Activated naive CD8-positive, alpha-beta T cell treated with anti-CD3 and anti-CD28 coated beads, Interleukin-2, amount 50 U/mL, for 24 hours (primary cell): Measurements from ENCODE around the gene SNHG17.
A peak's percentile ranks its signal among the peaks of the same experiment; 100 is the strongest.
"Not testable (repeated sequence)": the region's sequence is repeated elsewhere in the genome, so short reads cannot be mapped to it uniquely, and the experiment has no call there.

ENCODE experiments used
- ATAC-seq: fragments of 150-1000 bp; cut with Tn5 transposase; one replicate; pipeline ENCODE4 v1.10.0; 2021
- DNase-seq: peaks from one replicate; pipeline ENCODE4 v3.0.0; 2021
- H3K27ac Mint-ChIP-seq: one replicate; pipeline ENCODE4 v1.8.0; 2021; ENCODE audit warnings: mild to moderate bottlenecking, mixed read lengths
- H3K27me3 Mint-ChIP-seq: one replicate; pipeline ENCODE4 v1.8.0; 2021; ENCODE audit warnings: mixed read lengths
- H3K36me3 Mint-ChIP-seq: one replicate; pipeline ENCODE4 v1.8.0; 2021; ENCODE audit warnings: low read depth, mixed read lengths
- H3K4me1 Mint-ChIP-seq: one replicate; pipeline ENCODE4 v1.8.0; 2021; ENCODE audit warnings: mixed read lengths
- H3K4me3 Mint-ChIP-seq: one replicate; pipeline ENCODE4 v1.8.0; 2021; ENCODE audit warnings: mild to moderate bottlenecking, moderate library complexity, mixed read lengths
- H3K9me3 Mint-ChIP-seq: one replicate; pipeline ENCODE4 v1.8.0; 2021; ENCODE audit warnings: mixed read lengths

SNHG17 gene

GRCh38 chr20:38418509-38419204 is 16.5 kb downstream of the SNHG17 start:
- peaks cover 3% of the 10 kb centered on the region for H3K4me1 Mint-ChIP-seq
- ATAC-seq (peak; percentile 18), DNase-seq (no peak)
- no peaks in the 10 kb centered on the region for H3K27me3 Mint-ChIP-seq
- H3K36me3 Mint-ChIP-seq, result peaks cover 76% of the 10 kb centered on the region
- no peaks in the 10 kb centered on the region for H3K9me3 Mint-ChIP-seq
- peak overlapping the region; percentile 54 for H3K27ac Mint-ChIP-seq
- no peak overlapping the region for H3K4me3 Mint-ChIP-seq

- Mint-ChIP-seq H3K9me3 (no peaks in the 10 kb centered on the region), H3K4me1 (no peaks in the 10 kb centered on the region), H3K4me3 (no peak overlapping the region), H3K27me3 (no peaks in the 10 kb centered on the region), H3K27ac (no peak overlapping the region), H3K36me3 (peaks cover 63% of the 10 kb centered on the region)
- DNase-seq (no peak), ATAC-seq (no peak)
Measured at GRCh38 chr20:38414769-38415450, 20.2 kb downstream of the SNHG17 start.

- Mint-ChIP-seq H3K27ac (no peak overlapping the region), H3K36me3 (peaks cover 55% of the 10 kb centered on the region), H3K9me3 (no peaks in the 10 kb centered on the region), H3K27me3 (no peaks in the 10 kb centered on the region), H3K4me3 (no peak overlapping the region), H3K4me1 (no peaks in the 10 kb centered on the region)
- ATAC-seq (no peak), DNase-seq (no peak)
Measured at GRCh38 chr20:38412877-38413577, 22.1 kb downstream of the SNHG17 start.

GRCh38 chr20:38407822-38408221 is 27.3 kb downstream of the SNHG17 start:
- H3K4me1 Mint-ChIP-seq, DNase-seq, H3K4me3 Mint-ChIP-seq, ATAC-seq, H3K9me3 Mint-ChIP-seq, H3K27me3 Mint-ChIP-seq, H3K27ac Mint-ChIP-seq: not testable (repeated sequence)
- H3K36me3 Mint-ChIP-seq, result peaks cover 39% of the 10 kb centered on the region

GRCh38 chr20:38407321-38407720 is 27.8 kb downstream of the SNHG17 start:
- Mint-ChIP-seq H3K27ac (no peak overlapping the region), H3K4me1 (no peaks in the 10 kb centered on the region), H3K4me3 (no peak overlapping the region), H3K36me3 (peaks cover 36% of the 10 kb centered on the region), H3K27me3 (no peaks in the 10 kb centered on the region), H3K9me3 (no peaks in the 10 kb centered on the region)
- no peak for DNase-seq
- no peak for ATAC-seq

- ATAC-seq (no peak), DNase-seq (no peak)
- H3K4me1 Mint-ChIP-seq, result no peaks in the 10 kb centered on the region
- H3K27me3 Mint-ChIP-seq, result no peaks in the 10 kb centered on the region
- no peaks in the 10 kb centered on the region for H3K9me3 Mint-ChIP-seq
- H3K4me3 Mint-ChIP-seq, result no peak overlapping the region
- H3K36me3 Mint-ChIP-seq, result peaks cover 30% of the 10 kb centered on the region
- H3K27ac Mint-ChIP-seq, result no peak overlapping the region
Measured at GRCh38 chr20:38406476-38406875, 28.7 kb downstream of the SNHG17 start.

GRCh38 chr20:38405132-38405531 is 30.0 kb downstream of the SNHG17 start:
- no peaks in the 10 kb centered on the region for H3K9me3 Mint-ChIP-seq
- H3K4me3 Mint-ChIP-seq, result no peak overlapping the region
- no peaks in the 10 kb centered on the region for H3K27me3 Mint-ChIP-seq
- ATAC-seq, result no peak
- no peaks in the 10 kb centered on the region for H3K4me1 Mint-ChIP-seq
- H3K36me3 Mint-ChIP-seq, result peaks cover 21% of the 10 kb centered on the region
- no peak overlapping the region for H3K27ac Mint-ChIP-seq
- no peak for DNase-seq

GRCh38 chr20:38404016-38404415 is 31.1 kb downstream of the SNHG17 start:
- H3K9me3 Mint-ChIP-seq, result no peaks in the 10 kb centered on the region
- H3K27ac Mint-ChIP-seq, result no peak overlapping the region
- H3K36me3 Mint-ChIP-seq, result peaks cover 21% of the 10 kb centered on the region
- no peak for ATAC-seq
- no peaks in the 10 kb centered on the region for H3K27me3 Mint-ChIP-seq
- DNase-seq, result no peak
- H3K4me1 Mint-ChIP-seq, result no peaks in the 10 kb centered on the region
- H3K4me3 Mint-ChIP-seq, result no peak overlapping the region

- Mint-ChIP-seq H3K4me1 (no peaks in the 10 kb centered on the region), H3K27me3 (no peaks in the 10 kb centered on the region), H3K36me3 (peaks cover 14% of the 10 kb centered on the region), H3K27ac (no peak overlapping the region), H3K9me3 (no peaks in the 10 kb centered on the region), H3K4me3 (no peak overlapping the region)
- DNase-seq (no peak), ATAC-seq (no peak)
Measured at GRCh38 chr20:38402816-38403215, 32.3 kb downstream of the SNHG17 start.

GRCh38 chr20:38402089-38402488 is 33.0 kb downstream of the SNHG17 start:
- Mint-ChIP-seq H3K4me1 (no peaks in the 10 kb centered on the region), H3K27me3 (no peaks in the 10 kb centered on the region), H3K9me3 (no peaks in the 10 kb centered on the region), H3K27ac (no peak overlapping the region), H3K36me3 (peaks cover 14% of the 10 kb centered on the region), H3K4me3 (no peak overlapping the region)
- ATAC-seq, result no peak
- DNase-seq, result no peak

- not testable (repeated sequence) for H3K9me3 Mint-ChIP-seq, H3K27me3 Mint-ChIP-seq, ATAC-seq, H3K4me3 Mint-ChIP-seq, H3K4me1 Mint-ChIP-seq, H3K27ac Mint-ChIP-seq, H3K36me3 Mint-ChIP-seq, DNase-seq
Measured at GRCh38 chr20:38395751-38396395, 39.3 kb downstream of the SNHG17 start.

GRCh38 chr20:38395165-38395564 is 40.0 kb downstream of the SNHG17 start:
- Mint-ChIP-seq H3K27me3 (no peaks in the 10 kb centered on the region), H3K4me1 (no peaks in the 10 kb centered on the region), H3K9me3 (no peaks in the 10 kb centered on the region), H3K27ac (no peak overlapping the region), H3K4me3 (no peak overlapping the region), H3K36me3 (no peaks in the 10 kb centered on the region)
- ATAC-seq (no peak), DNase-seq (no peak)

- no peak for ATAC-seq
- Mint-ChIP-seq H3K27ac (no peak overlapping the region), H3K4me1 (no peaks in the 10 kb centered on the region), H3K36me3 (no peaks in the 10 kb centered on the region), H3K27me3 (no peaks in the 10 kb centered on the region), H3K4me3 (no peak overlapping the region), H3K9me3 (no peaks in the 10 kb centered on the region)
- no peak for DNase-seq
Measured at GRCh38 chr20:38393259-38393658, 41.9 kb downstream of the SNHG17 start.

GRCh38 chr20:38392356-38392755 is 42.8 kb downstream of the SNHG17 start:
- no peaks in the 10 kb centered on the region for H3K4me1 Mint-ChIP-seq
- ATAC-seq, result no peak
- DNase-seq, result no peak
- H3K4me3 Mint-ChIP-seq, result no peak overlapping the region
- no peaks in the 10 kb centered on the region for H3K27me3 Mint-ChIP-seq
- no peaks in the 10 kb centered on the region for H3K9me3 Mint-ChIP-seq
- H3K27ac Mint-ChIP-seq, result no peak overlapping the region
- H3K36me3 Mint-ChIP-seq, result no peaks in the 10 kb centered on the region

- Mint-ChIP-seq H3K27me3 (peaks cover 2% of the 10 kb centered on the region), H3K36me3 (no peaks in the 10 kb centered on the region), H3K4me3 (no peak overlapping the region), H3K4me1 (no peaks in the 10 kb centered on the region), H3K9me3 (no peaks in the 10 kb centered on the region), H3K27ac (no peak overlapping the region)
- no peak for DNase-seq
- no peak for ATAC-seq
Measured at GRCh38 chr20:38387953-38388352, 47.2 kb downstream of the SNHG17 start.
